Mucosa of gallbladder (tissue), 1 donor: Measurements from ENCODE around the gene DLGAP4. TPM values are rescaled to one million over a fixed set of nuclear protein-coding genes. Genes with fewer than 3 reads are reported as not detected.
"Not testable (repeated sequence)": the region's sequence is repeated elsewhere in the genome, so short reads cannot be mapped to it uniquely, and the experiment has no call there.

ENCODE experiments used
- DNase-seq: peaks from one replicate; pipeline ENCODE4 v3.0.0-alpha.2; 2020; ENCODE audit warnings: low spot score
- total RNA-seq: library from RNA; stranded (reverse); gene quantifications from one replicate; pipeline ENCODE4 v1.2.1, GENCODE V29; 2021
- donor health status: DM: no; HTN: no; CAD: no.

DLGAP4 gene
- total RNA-seq, 1 donor from 2014 or later, result 78.4 TPM

GRCh38 chr20:36499723-36500501 lies 193.8 kb downstream of the DLGAP4 start:
- no peak for DNase-seq

- no peak for DNase-seq
Observed at GRCh38 chr20:36501367-36502006, 195.3 kb downstream of the DLGAP4 start.

- DNase-seq, result no peak
Observed at GRCh38 chr20:36504295-36504694, 198.2 kb downstream of the DLGAP4 start.

GRCh38 chr20:36506253-36506652 lies 200.1 kb downstream of the DLGAP4 start:
- no peak for DNase-seq

GRCh38 chr20:36507746-36508145 lies 201.6 kb downstream of the DLGAP4 start:
- DNase-seq, result no peak

GRCh38 chr20:36519012-36519719 lies 213.0 kb downstream of the DLGAP4 start:
- no peak for DNase-seq

GRCh38 chr20:36519944-36520343 lies 213.8 kb downstream of the DLGAP4 start:
- DNase-seq, result no peak

GRCh38 chr20:36521526-36521925 lies 215.4 kb downstream of the DLGAP4 start:
- no peak for DNase-seq

- not testable (repeated sequence) for DNase-seq
Observed at GRCh38 chr20:36522412-36522811, 216.3 kb downstream of the DLGAP4 start.

- DNase-seq, result no peak
Observed at GRCh38 chr20:36523341-36523740, 217.2 kb downstream of the DLGAP4 start.

- no peak for DNase-seq
Observed at GRCh38 chr20:36525620-36526365, 219.7 kb downstream of the DLGAP4 start.

GRCh38 chr20:36526521-36527011 lies 220.4 kb downstream of the DLGAP4 start:
- DNase-seq, result no peak

GRCh38 chr20:36527331-36528125 lies 221.4 kb downstream of the DLGAP4 start:
- no peak for DNase-seq

- DNase-seq, result no peak
Observed at GRCh38 chr20:36528176-36528874, 222.2 kb downstream of the DLGAP4 start.

- DNase-seq, result no peak
Observed at GRCh38 chr20:36528875-36529417, 222.8 kb downstream of the DLGAP4 start.

- no peak for DNase-seq
Observed at GRCh38 chr20:36532388-36532787, 226.2 kb downstream of the DLGAP4 start.

- DNase-seq, result no peak
Observed at GRCh38 chr20:36532822-36533221, 226.7 kb downstream of the DLGAP4 start.

GRCh38 chr20:36538026-36538722 lies 232.0 kb downstream of the DLGAP4 start:
- no peak for DNase-seq

GRCh38 chr20:36540551-36541211 lies 234.5 kb downstream of the DLGAP4 start:
- DNase-seq, result no peak
